Activated CD4-positive, CD25-positive, alpha-beta regulatory T cell treated with anti-CD3 and anti-CD28 coated beads, Interleukin-2, amount 50 U/mL, for 16 hours (primary cell): ENCODE results near the gene FPR1.
"Not testable (repeated sequence)": the region's sequence is repeated elsewhere in the genome, so short reads cannot be mapped to it uniquely, and the experiment has no call there.

ENCODE experiments used
- DNase-seq: peaks from one replicate; pipeline ENCODE4 v3.0.0-alpha.2; 2020; ENCODE audit warnings: low read depth, low spot score

FPR1 gene

GRCh38 chr19:51779181-51779580 lies 27.5 kb upstream of the FPR1 start:
- no peak for DNase-seq

DNA sequence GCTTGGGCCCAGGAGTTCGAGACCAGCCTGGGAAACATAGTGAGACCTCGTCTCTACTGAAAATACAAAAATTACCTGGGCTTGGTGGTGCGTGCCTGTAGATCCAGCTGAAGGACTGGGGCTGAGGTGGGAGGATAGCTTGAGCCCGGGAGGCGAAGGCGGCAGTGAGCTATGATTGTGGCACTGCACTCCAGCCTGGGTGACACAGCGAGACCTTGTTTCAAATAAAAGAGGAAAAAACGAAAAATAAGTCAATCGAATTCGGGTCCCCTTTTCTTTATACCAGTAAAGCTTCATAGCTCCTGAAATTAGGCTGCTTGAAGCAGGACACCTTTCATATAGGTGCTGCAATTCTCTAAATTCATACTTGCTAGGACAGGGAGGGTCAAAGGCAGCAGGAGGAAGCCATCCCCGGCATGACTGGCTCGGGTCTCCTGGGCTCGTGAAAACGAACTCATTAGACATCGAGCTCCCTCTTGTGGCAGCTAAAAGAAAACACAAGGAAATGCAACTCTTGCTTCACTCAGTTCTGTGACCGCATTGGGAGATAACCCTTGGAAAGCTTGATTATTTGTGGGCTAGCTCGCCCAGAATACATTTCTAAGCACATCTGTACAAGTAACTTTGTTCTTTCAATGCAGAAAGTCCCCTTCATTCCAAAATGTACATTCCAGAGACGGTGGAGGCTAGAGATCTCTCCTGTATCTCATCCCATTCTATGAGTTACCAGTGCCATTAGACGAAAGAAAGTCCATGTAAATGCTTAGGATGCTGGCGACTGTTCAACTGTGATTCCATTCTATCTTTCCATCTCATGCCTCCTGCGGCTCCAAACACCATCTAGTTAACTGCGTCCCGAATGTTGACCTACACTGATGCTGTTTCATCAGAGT lies 26.1 kb upstream of the FPR1 start:
- peak; percentile 8 for DNase-seq

GRCh38 chr19:51776561-51776960 lies 24.9 kb upstream of the FPR1 start:
- not testable (repeated sequence) for DNase-seq

GRCh38 chr19:51772977-51773376 lies 21.3 kb upstream of the FPR1 start:
- no peak for DNase-seq

- DNase-seq = no peak
Measured at GRCh38 chr19:51771376-51772130, 19.9 kb upstream of the FPR1 start.

DNA sequence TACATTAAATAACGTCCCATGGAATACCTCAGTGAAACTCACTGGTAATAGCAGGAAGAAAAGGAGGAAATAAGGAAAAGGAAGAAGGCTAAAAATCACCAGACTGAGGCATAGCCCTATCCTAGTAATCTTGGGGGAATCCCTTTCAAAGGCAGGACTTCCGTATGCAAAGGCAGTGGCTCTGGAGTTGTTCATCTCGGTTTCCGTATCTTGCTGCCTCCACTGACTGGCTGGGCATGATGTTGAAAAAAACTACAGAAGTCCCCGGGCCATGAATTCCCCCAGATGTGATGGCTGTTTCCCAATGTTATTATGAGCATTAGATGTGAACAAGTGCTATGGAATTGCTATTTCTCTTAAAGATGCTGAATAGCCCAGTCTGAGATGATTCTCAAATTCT lies 14.8 kb upstream of the FPR1 start:
- no peak for DNase-seq

GRCh38 chr19:51765086-51765485 lies 13.4 kb upstream of the FPR1 start:
- DNase-seq = no peak

- DNase-seq = no peak
Measured at GRCh38 chr19:51761696-51762095, 10.0 kb upstream of the FPR1 start.

DNA sequence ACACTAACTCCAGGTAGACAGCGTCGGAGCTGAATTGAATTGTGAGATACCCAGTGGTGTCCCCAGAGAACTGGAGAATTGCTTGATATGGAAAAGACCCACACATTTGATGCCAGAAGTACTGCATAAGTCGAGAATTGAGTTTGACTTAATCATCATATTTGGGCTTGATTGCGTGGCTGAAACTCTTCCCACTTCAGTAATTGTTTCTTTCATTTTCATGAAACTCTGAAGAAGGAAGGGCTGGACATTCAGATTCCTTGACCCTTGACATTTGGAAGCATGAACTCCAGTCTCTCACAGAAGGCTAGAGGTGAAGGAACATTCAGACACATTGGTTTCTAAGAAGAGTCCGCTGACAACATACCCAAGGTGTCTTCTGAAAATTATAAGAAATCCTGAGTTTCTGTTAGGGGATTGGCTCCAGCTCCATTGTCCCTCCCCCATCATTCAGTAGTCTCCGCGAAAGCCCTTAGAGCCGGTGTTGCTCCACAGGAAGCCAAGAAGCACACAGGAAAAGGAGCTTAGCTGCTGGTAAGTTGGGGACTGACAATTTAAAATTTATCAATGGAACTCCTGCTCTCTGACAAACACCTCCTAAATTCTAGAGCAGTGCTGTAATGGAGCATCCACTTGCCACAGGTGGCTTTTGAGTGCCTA lies 9.1 kb upstream of the FPR1 start, which contains the start of gene FPR2:
Gene FPR2, plus strand, starts transcription at position 484 of the 660 bp plus-strand sequence. CDS start 7,479 bp downstream, outside the sequence.
- DNase-seq = no peak

GRCh38 chr19:51755571-51755970 lies 3.9 kb upstream of the FPR1 start:
- DNase-seq = no peak

DNA sequence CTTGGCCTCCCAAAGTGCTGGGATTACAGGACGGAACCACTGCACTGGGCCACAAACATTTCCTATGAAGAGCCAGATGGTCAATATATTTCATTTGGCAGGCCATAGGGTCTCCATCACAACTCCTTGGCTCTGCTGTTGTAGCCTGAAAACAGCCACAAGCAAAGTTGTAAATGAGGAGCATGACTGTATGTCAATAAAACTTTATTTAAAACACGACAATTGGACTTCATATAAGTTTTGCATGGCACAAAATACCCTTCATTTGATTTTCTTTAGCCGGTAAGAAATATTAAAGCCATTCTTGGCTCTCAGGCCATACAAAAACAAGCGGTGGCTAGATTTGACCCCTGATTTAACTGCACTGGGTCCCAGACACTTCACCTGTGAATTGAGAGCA lies 3.1 kb upstream of the FPR1 start:
- DNase-seq = no peak

DNA sequence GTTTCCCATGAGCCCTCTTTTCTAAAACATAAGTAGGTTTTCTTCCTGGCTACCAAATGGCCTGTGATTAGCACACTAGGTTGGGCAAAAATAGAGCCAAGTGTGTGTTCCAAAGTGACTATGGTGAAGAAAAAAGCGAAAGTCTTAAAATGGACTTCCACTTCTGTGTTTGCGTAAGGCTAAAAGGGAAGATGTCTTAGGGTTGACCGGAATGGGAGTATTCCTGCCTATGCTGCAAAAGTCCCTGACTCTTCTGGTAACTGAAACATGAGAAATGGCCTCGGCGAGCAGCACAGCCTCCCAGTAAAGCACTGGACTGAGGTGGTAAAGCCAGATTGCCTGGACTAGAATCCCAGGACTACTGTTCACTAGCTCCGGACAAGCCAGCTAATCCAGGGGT lies 2.4 kb upstream of the FPR1 start:
- no peak for DNase-seq

- no peak for DNase-seq
Measured at GRCh38 chr19:51750400-51751094, 1.1 kb downstream of the FPR1 start.

DNA sequence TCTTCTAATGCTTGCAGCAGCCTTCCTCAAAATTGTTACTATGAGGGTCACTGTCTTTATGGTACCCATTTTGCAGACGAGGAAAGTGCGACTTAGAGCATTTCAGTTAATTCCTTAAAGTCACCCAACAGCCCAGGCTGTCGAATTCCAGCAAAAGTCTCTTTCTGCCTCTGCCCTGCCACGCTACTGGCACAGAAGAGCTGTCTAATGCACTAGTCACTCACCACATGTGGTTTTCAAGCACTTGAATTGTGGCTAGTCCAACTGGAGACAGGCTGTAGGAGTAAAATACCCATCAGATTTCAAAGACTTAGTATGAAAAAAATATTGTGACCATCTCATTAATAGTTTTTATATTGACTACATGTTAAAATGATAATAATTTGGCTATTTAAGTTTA lies 1.7 kb downstream of the FPR1 start:
- DNase-seq = no peak

DNA sequence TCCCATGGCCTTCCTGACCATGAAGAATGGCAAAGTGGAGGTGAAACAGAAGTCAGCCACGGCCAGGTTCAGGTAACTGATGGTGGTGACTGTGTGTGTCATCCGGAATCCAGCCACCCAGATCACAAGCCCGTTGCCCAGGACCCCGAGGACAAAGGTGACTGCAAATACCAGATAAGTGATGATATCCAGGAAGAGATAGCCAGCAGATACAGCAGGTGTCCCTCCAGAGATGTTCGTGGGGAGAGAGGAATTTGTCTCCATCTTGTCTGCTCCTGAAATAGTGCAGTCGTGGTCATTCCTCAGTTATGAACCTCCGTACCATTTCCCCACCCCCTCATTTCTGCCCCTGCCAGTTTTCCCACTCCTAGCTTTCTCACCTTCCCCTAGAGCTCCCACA lies 4.9 kb downstream of the FPR1 start:
- no peak for DNase-seq

- no peak for DNase-seq
Measured at GRCh38 chr19:51743405-51743804, 8.3 kb downstream of the FPR1 start.

GRCh38 chr19:51742789-51743188 lies 8.9 kb downstream of the FPR1 start:
- no peak for DNase-seq

GRCh38 chr19:51740356-51740755 lies 11.3 kb downstream of the FPR1 start:
- no peak for DNase-seq

DNA sequence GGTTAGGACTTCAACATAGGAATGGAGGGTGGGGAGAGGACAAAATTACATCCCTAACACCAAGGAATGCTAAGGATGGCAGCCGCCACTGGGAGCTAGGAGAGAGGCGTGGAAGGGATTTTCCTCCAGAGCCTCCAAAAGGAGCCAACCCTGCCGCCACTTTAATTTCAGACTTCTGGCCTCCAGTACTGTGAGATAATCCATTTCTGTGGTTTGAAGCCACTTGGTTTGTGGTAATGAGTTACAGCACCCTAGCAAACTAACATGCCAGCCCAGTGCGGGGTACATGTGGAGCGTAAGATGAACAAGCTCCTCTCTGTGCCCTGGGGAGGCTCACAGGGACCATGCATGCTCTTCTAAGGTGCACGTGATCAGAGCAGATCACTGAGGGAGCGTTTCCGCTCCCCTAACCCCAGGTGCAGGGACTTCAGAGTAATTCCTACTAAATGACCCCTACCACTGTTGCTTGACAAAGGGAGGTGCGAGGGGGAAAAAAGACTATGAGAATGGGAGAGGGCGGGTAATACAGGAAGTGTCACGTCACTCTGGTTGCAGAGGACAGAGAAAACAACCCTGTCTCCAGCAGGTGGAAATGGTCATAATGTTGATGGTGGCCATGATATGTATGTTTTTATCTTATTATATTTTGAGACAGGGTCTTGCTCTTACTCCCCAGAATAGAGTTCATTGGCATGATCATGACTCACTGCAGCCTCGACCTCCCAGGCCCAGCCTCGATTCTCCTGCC lies 12.0 kb downstream of the FPR1 start:
- DNase-seq = no peak

DNA sequence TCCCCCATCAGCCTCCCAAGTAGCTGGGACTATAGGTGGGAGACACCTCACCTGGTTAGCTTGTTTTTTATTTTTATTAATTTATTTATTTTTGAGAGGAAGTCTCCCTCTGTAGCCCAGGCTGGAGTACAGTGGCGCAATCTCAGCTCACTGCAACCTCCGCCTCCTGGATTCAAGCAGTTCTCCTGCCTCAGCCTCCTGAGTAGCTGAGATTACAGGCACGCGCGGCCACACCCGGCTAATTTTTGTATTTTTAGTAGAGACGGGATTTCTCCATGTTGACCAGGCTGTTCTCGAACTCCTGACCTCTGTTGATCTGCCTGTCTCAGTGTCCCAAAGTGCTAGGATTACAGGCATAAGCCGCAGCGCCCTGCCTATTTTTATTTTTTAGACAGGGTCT lies 13.2 kb downstream of the FPR1 start:
- DNase-seq = not testable (repeated sequence)

DNA sequence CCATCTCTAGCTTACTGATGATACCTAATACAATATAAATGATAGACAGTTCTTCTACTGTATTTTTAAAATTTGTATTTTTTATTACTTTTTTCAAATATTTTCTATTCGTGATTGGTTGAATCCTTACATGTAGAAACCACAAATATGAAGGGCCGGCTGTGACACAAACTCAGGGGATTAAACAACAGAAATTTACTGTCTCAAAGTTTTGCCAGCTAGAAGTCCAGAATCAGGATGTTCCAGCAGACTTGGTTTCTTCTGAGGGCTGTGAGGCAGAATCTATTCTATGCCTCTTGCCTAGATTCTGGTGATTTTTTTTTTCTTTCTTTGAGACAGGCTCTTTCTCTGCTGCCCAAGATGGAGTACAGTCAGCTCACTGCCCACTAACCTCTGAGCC lies 13.8 kb downstream of the FPR1 start:
- DNase-seq = no peak
